ENCODE measurements around the gene SH3RF3.

DNA sequence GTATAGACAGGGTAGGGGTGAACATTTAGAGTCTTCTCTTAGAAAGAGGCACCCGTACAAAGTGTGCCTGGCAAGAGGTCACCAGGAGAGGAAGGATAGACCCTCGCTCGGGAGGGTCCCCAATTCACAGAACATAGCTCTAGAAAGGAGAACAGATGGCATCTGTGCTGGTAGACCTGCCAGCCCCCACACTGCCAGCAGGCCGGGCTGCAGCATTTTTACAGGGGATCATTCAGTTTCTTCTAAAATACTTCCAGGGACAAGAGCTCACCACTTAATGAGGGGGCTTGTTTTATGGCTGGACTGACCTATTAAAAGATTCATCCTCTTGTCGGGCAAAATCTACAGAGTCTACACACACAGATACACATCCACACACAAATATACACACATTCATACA lies 334.9 kb downstream of the SH3RF3 start:
- TF ChIP-seq POLR2A (IDR thresholded peaks at IDR 0.05), result no peak
- no peak for TF ChIP-seq CTCF (IDR thresholded peaks at IDR 0.05)

Measured in upper lobe of left lung (tissue), 4 donors.